DND-41 (cell line): ENCODE data around the gene PARM1.

Source experiments
- ATAC-seq: fragments of 200-7000 bp; cut with Tn5 transposase; 3 replicates; pipeline ENCODE4 v1.9.1; 2021; ENCODE audit warnings: low read depth; ENCODE audit not compliant: insufficient read depth
- DNase-seq: peaks from one replicate; pipeline ENCODE4 v3.0.0-alpha.2; 2020
- H2AFZ ChIP-seq: 2 replicates; pipeline ENCODE4 v1.6.0; 2012; ENCODE audit warnings: low read depth, low read length
- H3K27ac ChIP-seq: 2 replicates; pipeline ENCODE4 v1.5.1; 2012; ENCODE audit warnings: low read length, inconsistent platforms
- H3K27me3 ChIP-seq: fragments of 200-600 bp; sonication (generic); 2 replicates; pipeline ENCODE4 v1.6.0; 2012; ENCODE audit warnings: low read length, mild to moderate bottlenecking, inconsistent platforms; ENCODE audit not compliant: insufficient read depth, poor library complexity
- H3K36me3 ChIP-seq: 2 replicates; pipeline ENCODE4 v1.5.1; 2012; ENCODE audit warnings: low read length, inconsistent platforms; ENCODE audit not compliant: insufficient read depth
- H3K4me1 ChIP-seq: 2 replicates; pipeline ENCODE4 v1.5.1; 2012; ENCODE audit warnings: mild to moderate bottlenecking, low read length; ENCODE audit not compliant: insufficient read depth
- H3K4me2 ChIP-seq: 2 replicates; pipeline ENCODE4 v1.6.0; 2012; ENCODE audit warnings: mild to moderate bottlenecking, moderate library complexity, low read length, inconsistent platforms; ENCODE audit not compliant: insufficient read depth
- H3K4me3 ChIP-seq, 2 experiments: fragments of 200-600 bp in 1 of 2; shearing (Covaris generic) in 1 of 2; 2 replicates each; pipeline ENCODE4 v1.5.1; 2012 to 2016; ENCODE audit warnings: inconsistent platforms in 2 of 2, low read length in 2 of 2, mild to moderate bottlenecking in 2 of 2, low read depth in 1 of 2, moderate library complexity in 1 of 2
- H3K79me2 ChIP-seq: 2 replicates; pipeline ENCODE4 v1.6.0; 2012; ENCODE audit warnings: low read length, inconsistent platforms; ENCODE audit not compliant: insufficient read depth
- H3K9ac ChIP-seq: 2 replicates; pipeline ENCODE4 v1.6.0; 2012; ENCODE audit warnings: low read depth, mild to moderate bottlenecking, inconsistent platforms, low read length, moderate library complexity
- H3K9me3 ChIP-seq: 2 replicates; pipeline ENCODE4 v1.5.1; 2012; ENCODE audit warnings: low read length, moderate library complexity, mild to moderate bottlenecking, inconsistent platforms; ENCODE audit not compliant: insufficient read depth, severe bottlenecking
- H4K20me1 ChIP-seq: 2 replicates; pipeline ENCODE4 v1.6.0; 2012; ENCODE audit warnings: low read length; ENCODE audit not compliant: insufficient read depth
- EZH2 ChIP-seq: IDR thresholded peaks from 3 replicates; pipeline ENCODE4 v1.6.1; 2012; ENCODE audit warnings: borderline replicate concordance, low read depth, mild to moderate bottlenecking, moderate library complexity, low read length, inconsistent platforms; ENCODE audit not compliant: severe bottlenecking
- TF ChIP-seq, protein P1 (sequence below): IDR thresholded peaks from 2 replicates; pipeline ENCODE4 v1.5.1; 2012; ENCODE audit warnings: borderline replicate concordance, low read length, moderate library complexity, mild to moderate bottlenecking; ENCODE audit not compliant: poor library complexity, severe bottlenecking; ENCODE audit errors: extremely low read depth

Gene PARM1

DNA sequence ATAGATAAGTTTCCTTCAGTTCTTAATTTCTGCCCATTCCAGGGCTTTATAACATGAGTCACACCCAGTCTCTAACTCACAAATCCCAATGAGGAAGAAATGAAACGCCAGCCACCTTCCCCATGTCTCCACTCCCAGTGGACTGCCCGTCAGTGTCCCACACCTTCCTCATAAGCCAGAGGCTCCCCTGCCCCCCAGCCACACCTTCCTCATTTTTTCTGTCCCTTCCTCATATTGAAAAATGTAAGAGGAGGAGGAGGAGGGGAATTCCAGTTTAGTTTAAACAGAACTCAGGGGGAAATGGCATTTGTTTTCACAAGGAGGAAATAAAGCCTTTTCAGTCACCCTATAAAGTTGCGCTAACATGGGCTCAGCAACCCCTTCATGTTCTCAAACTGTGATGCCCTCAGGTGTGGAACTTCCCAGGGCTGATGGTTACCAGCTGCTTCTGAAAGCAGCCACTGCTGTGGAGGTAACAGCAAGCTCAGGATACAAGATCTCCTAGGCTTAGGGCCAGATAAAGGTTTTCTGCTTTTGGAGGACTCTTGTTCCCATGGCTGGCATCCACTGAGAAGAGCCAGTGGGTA, 97.8 kb downstream of the PARM1 start:
- Histone ChIP-seq H3K27ac (no peak overlapping the region), H3K9me3 (no peaks in the 10 kb centered on the region), H3K79me2 (no peaks in the 10 kb centered on the region), H3K4me1 (no peaks in the 10 kb centered on the region), H3K4me2 (no peak overlapping the region), H3K36me3 (no peaks in the 10 kb centered on the region), H3K9ac (no peak overlapping the region), H4K20me1 (no peaks in the 10 kb centered on the region), H3K27me3 (no peaks in the 10 kb centered on the region), H2AFZ (no peak overlapping the region), H3K4me3 (no peak overlapping the region)
- ATAC-seq (no peak), DNase-seq (no peak)
- TF ChIP-seq, protein P1, sequence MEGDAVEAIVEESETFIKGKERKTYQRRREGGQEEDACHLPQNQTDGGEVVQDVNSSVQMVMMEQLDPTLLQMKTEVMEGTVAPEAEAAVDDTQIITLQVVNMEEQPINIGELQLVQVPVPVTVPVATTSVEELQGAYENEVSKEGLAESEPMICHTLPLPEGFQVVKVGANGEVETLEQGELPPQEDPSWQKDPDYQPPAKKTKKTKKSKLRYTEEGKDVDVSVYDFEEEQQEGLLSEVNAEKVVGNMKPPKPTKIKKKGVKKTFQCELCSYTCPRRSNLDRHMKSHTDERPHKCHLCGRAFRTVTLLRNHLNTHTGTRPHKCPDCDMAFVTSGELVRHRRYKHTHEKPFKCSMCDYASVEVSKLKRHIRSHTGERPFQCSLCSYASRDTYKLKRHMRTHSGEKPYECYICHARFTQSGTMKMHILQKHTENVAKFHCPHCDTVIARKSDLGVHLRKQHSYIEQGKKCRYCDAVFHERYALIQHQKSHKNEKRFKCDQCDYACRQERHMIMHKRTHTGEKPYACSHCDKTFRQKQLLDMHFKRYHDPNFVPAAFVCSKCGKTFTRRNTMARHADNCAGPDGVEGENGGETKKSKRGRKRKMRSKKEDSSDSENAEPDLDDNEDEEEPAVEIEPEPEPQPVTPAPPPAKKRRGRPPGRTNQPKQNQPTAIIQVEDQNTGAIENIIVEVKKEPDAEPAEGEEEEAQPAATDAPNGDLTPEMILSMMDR: no peak
- no peak for TF ChIP-seq EZH2

DNA sequence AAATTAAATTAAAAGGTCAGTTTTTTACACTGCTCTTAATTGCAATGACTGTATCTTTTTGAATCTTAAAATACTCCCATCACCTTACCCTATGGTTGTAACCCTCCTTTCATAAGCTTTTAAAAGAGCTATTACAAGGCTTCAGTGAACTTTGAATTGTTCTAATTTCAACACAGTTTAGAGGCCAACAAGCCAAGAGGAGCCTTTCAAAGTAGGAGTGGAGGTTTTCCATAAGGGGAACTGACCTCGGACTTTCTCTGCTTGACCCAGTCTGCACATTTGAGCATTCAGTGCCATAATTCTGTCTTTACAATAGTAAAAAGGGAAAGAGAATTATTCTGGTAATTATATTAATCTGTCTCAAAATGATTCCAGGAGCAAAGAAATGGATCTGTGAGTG, 98.9 kb downstream of the PARM1 start:
- no peak overlapping the region for H3K9ac ChIP-seq
- H4K20me1 ChIP-seq: no peaks in the 10 kb centered on the region
- no peaks in the 10 kb centered on the region for H3K36me3 ChIP-seq
- H2AFZ ChIP-seq: no peak overlapping the region
- no peaks in the 10 kb centered on the region for H3K4me1 ChIP-seq
- no peak overlapping the region for H3K27ac ChIP-seq
- no peak overlapping the region for H3K4me3 ChIP-seq
- DNase-seq (no peak), ATAC-seq (no peak)
- no peaks in the 10 kb centered on the region for H3K27me3 ChIP-seq
- H3K9me3 ChIP-seq: no peaks in the 10 kb centered on the region
- no peak overlapping the region for H3K4me2 ChIP-seq
- no peak for TF ChIP-seq EZH2
- TF ChIP-seq, protein P1: no peak
- H3K79me2 ChIP-seq: no peaks in the 10 kb centered on the region

DNA sequence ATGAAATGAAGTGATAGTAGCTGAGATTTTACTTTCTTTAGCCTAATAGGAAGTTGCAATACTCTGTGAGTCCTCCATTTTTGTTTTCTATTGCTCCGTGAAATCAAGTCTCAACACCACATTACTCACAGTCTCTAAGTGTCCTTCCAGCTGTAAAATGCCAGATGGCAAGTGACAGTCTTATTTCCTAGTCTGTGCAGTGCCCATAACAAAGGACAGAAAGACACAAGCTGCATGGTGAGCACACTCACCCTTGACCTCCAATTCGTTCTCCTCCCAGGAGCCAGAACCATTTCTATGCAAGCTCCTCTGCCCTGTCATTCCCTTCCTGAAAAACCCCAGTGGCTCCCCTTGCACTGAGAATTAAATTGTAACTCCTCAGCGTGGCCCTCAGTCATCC, 101.6 kb downstream of the PARM1 start:
- ATAC-seq: no peak
- Histone ChIP-seq H3K27ac (no peak overlapping the region), H3K27me3 (no peaks in the 10 kb centered on the region), H3K9ac (no peak overlapping the region), H3K4me2 (no peak overlapping the region), H3K79me2 (no peaks in the 10 kb centered on the region), H4K20me1 (no peaks in the 10 kb centered on the region), H3K4me3 (no peak overlapping the region), H3K4me1 (no peaks in the 10 kb centered on the region), H2AFZ (no peak overlapping the region), H3K36me3 (no peaks in the 10 kb centered on the region), H3K9me3 (no peaks in the 10 kb centered on the region)
- TF ChIP-seq, protein P1: no peak
- TF ChIP-seq EZH2: no peak
- DNase-seq: no peak

DNA sequence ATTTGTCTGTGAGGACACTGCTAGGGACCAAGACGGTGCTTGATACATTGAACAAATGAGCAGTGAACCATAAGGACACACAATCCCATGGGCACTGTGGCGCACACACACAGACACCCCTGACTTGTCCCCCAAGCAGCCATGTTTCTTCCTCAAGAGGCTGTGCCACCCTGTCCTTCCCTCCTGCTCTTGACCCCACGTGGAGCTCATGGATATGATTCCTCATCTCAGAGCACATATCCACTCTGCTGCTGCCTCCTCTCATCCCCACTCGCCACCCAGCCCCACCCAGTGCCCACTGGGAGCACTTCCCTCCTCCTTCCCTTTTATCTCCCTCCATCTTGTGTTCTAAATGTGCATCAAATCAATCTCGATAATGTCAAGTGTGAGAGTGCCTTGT, 102.4 kb downstream of the PARM1 start:
- H3K9me3 ChIP-seq: no peaks in the 10 kb centered on the region
- no peaks in the 10 kb centered on the region for H4K20me1 ChIP-seq
- H3K9ac ChIP-seq: no peak overlapping the region
- H3K79me2 ChIP-seq: no peaks in the 10 kb centered on the region
- H3K4me2 ChIP-seq: no peak overlapping the region
- no peaks in the 10 kb centered on the region for H3K4me1 ChIP-seq
- H3K4me3 ChIP-seq: no peak overlapping the region
- DNase-seq: no peak
- TF ChIP-seq, protein P1: no peak
- no peak for TF ChIP-seq EZH2
- no peaks in the 10 kb centered on the region for H3K36me3 ChIP-seq
- ATAC-seq: no peak
- H2AFZ ChIP-seq: no peak overlapping the region
- H3K27me3 ChIP-seq: no peaks in the 10 kb centered on the region
- H3K27ac ChIP-seq: no peak overlapping the region
